Measurements from ENCODE around the gene RXFP1.

DNA sequence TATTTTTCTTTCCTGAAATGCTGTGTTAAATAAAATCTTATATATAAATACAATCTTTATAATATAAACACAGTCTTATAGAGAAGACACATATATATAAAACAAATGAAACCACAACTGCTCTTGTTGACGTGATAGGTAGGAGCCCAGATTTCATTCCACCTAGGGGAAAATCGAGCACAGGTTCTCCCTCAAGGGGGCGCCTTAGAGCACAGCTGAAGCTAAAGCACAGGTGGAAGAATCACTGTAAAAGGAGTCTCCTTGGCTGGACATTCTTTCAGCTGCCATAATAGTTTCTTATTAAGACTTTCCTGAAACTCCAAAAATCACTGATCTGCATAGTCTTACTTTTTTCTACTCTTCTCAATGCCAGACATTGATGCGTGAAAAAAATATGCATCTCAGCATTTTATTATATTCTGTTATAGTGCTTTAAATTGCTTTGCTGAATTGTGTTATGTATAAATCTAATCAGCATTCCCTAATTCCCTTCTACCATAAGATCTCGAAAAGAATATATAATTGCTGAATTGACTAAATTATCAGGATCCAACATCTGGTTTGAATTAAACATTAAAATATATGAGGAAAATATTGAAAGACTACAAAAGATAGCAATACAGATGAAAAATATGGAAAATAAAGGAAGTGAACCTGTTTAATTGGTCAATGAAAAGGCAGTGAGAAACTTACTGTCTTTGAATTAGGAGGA lies 25.5 kb upstream of the RXFP1 start:
- TF ChIP-seq POLR2AphosphoS5 (IDR thresholded peaks at IDR 0.05; ENCODE audit: borderline replicate concordance, low read depth, low read length) = peak; percentile 50; the same call in 1 of the 2 replicates
- no peak for TF ChIP-seq EZH2 (IDR thresholded peaks at IDR 0.05)
- TF ChIP-seq FOXP2 (optimal IDR thresholded peaks at IDR 0.05; ENCODE audit: control extremely low read depth, extremely low read length, insufficient read depth) = no peak
